Neural cell (in vitro differentiated cells): ENCODE measurements around the gene STAM2. TPM values are rescaled to one million over a fixed set of nuclear protein-coding genes. Genes with fewer than 3 reads are reported as not detected.
A peak's percentile ranks its signal among the peaks of the same experiment; 100 is the strongest.
"Not testable (repeated sequence)": the region's sequence is repeated elsewhere in the genome, so short reads cannot be mapped to it uniquely, and the experiment has no call there.

Experiments used
- H2AFZ ChIP-seq: fragments of 200-600, 300-800 bp; sonication (generic), shearing (Covaris generic); 2 replicates; pipeline ENCODE4 v1.6.0; 2014; ENCODE audit warnings: low read depth, mild to moderate bottlenecking, antibody characterized with exemption, low read length, moderate library complexity
- H3F3A ChIP-seq: fragments of 200-600 bp; shearing (Covaris generic); 2 replicates; pipeline ENCODE4 v1.6.1; 2016; ENCODE audit warnings: mild to moderate bottlenecking, moderate library complexity, mixed read lengths, antibody characterized with exemption, low read length; ENCODE audit not compliant: insufficient read depth, poor library complexity, severe bottlenecking
- H3K27ac ChIP-seq: fragments of 200-600, 300-800 bp; sonication (generic), shearing (Covaris generic); 2 replicates; pipeline ENCODE4 v1.5.1; 2014; ENCODE audit warnings: mild to moderate bottlenecking, low read length, moderate library complexity
- H3K27me3 ChIP-seq: fragments of 300-800, 200-600 bp; sonication (generic), shearing (Covaris generic); 2 replicates; pipeline ENCODE4 v1.6.0; 2014; ENCODE audit warnings: mild to moderate bottlenecking, low read depth, low read length, moderate library complexity; ENCODE audit not compliant: insufficient read depth
- H3K36me3 ChIP-seq: fragments of 300-800, 200-600 bp; sonication (generic), shearing (Covaris generic); 2 replicates; pipeline ENCODE4 v1.5.1; 2014; ENCODE audit warnings: mild to moderate bottlenecking, antibody characterized with exemption, low read length, moderate library complexity; ENCODE audit not compliant: insufficient read depth
- H3K4me2 ChIP-seq: fragments of 300-800, 200-600 bp; sonication (generic), shearing (Covaris generic); 2 replicates; pipeline ENCODE4 v1.6.0; 2014; ENCODE audit warnings: mild to moderate bottlenecking, low read length
- H3K4me3 ChIP-seq: fragments of 300-800, 200-600 bp; sonication (generic), shearing (Covaris generic); 2 replicates; pipeline ENCODE4 v1.5.1; 2014; ENCODE audit warnings: mild to moderate bottlenecking, low read length, moderate library complexity
- H3K79me2 ChIP-seq: fragments of 200-600 bp; shearing (Covaris generic); replicated peaks from 2 replicates; pipeline ENCODE4 v1.6.0; 2014; ENCODE audit warnings: mild to moderate bottlenecking, low read length, moderate library complexity; ENCODE audit not compliant: insufficient read depth
- H3K9ac ChIP-seq: fragments of 300-800, 200-600 bp; sonication (generic), shearing (Covaris generic); 2 replicates; pipeline ENCODE4 v1.6.1; 2016; ENCODE audit warnings: mild to moderate bottlenecking, low read length, mixed read lengths
- H3K9me2 ChIP-seq: fragments of 200-600 bp; shearing (Covaris generic); 2 replicates; pipeline ENCODE4 v1.6.1; 2016; ENCODE audit warnings: mild to moderate bottlenecking, low read length, mixed read lengths; ENCODE audit not compliant: insufficient read depth
- H3K9me3 ChIP-seq: fragments of 200-600, 300-800 bp; sonication (generic), shearing (Covaris generic); 2 replicates; pipeline ENCODE4 v1.6.1; 2016; ENCODE audit warnings: mild to moderate bottlenecking, mixed run types, low read length, moderate library complexity, mixed read lengths
- H4K20me1 ChIP-seq: fragments of 200-600 bp; shearing (Covaris generic); 2 replicates; pipeline ENCODE4 v1.6.1; 2016; ENCODE audit warnings: mild to moderate bottlenecking, mixed run types; ENCODE audit not compliant: insufficient read depth
- CTCF ChIP-seq: fragments of 450-650 bp; IDR thresholded peaks from 2 replicates; pipeline ENCODE4 v1.5.1; 2014; ENCODE audit warnings: antibody characterized with exemption, mild to moderate bottlenecking, moderate library complexity; ENCODE audit not compliant: poor library complexity, severe bottlenecking
- EP300 ChIP-seq: fragments of 450-650 bp; conservative IDR thresholded peaks from 2 replicates; pipeline ENCODE4 v1.6.1; 2014; ENCODE audit warnings: antibody characterized with exemption, mild to moderate bottlenecking, moderate library complexity; ENCODE audit not compliant: poor library complexity, severe bottlenecking
- EZH2 ChIP-seq: fragments of 200-600, 300-800 bp; shearing (Covaris generic), sonication (generic); IDR thresholded peaks from 2 replicates; pipeline ENCODE4 v1.6.1; 2014; ENCODE audit warnings: antibody characterized with exemption, low read length, borderline replicate concordance, mild to moderate bottlenecking; ENCODE audit not compliant: insufficient read depth, poor library complexity, severe bottlenecking
- MXI1 ChIP-seq: fragments of 450-650 bp; conservative IDR thresholded peaks from 2 replicates; pipeline ENCODE4 v1.6.1; 2014; ENCODE audit warnings: antibody characterized with exemption, mild to moderate bottlenecking; ENCODE audit not compliant: poor library complexity, severe bottlenecking
- POLR2AphosphoS5 ChIP-seq: IDR thresholded peaks from 2 replicates; pipeline ENCODE4 v1.6.1; 2012
- RAD21 ChIP-seq: fragments of 450-650 bp; conservative IDR thresholded peaks from 2 replicates; pipeline ENCODE4 v1.6.1; 2014; ENCODE audit warnings: antibody characterized with exemption, mild to moderate bottlenecking, moderate library complexity
- REST ChIP-seq: IDR thresholded peaks from 2 replicates; pipeline ENCODE4 v1.6.1; 2012; ENCODE audit warnings: borderline replicate concordance
- SMC3 ChIP-seq: fragments of 450-650 bp; conservative IDR thresholded peaks from 2 replicates; pipeline ENCODE4 v1.6.1; 2014; ENCODE audit warnings: antibody characterized with exemption, mild to moderate bottlenecking, moderate library complexity; ENCODE audit not compliant: poor library complexity
- TAF1 ChIP-seq: IDR thresholded peaks from 2 replicates; pipeline ENCODE4 v1.6.1; 2012; ENCODE audit warnings: low read depth
- polyA plus RNA-seq: library from polyadenylated mRNA; depleted of rRNA; stranded (reverse); fragments of >200 nt; gene quantifications from 2 replicates; pipeline ENCODE4 v1.2.3, GENCODE V29; 2014

The STAM2 gene
- polyA plus RNA-seq, 1 donor from 2014 or later = 47.5 TPM

- no peaks in the 10 kb centered on the region for H3F3A ChIP-seq
- peak overlapping the region; percentile 92 for H3K27ac ChIP-seq
- no peak overlapping the region for H2AFZ ChIP-seq
- H3K4me2 ChIP-seq = peak overlapping the region; percentile 22
- H3K4me3 ChIP-seq = peak overlapping the region; percentile 87
- peaks cover 24% of the 10 kb centered on the region for H3K79me2 ChIP-seq
- no peaks in the 10 kb centered on the region for H3K9me3 ChIP-seq
- H3K9me2 ChIP-seq = no peaks in the 10 kb centered on the region
- no peaks in the 10 kb centered on the region for H3K36me3 ChIP-seq
- H3K9ac ChIP-seq = peak overlapping the region; percentile 93
- no peaks in the 10 kb centered on the region for H3K27me3 ChIP-seq
- no peaks in the 10 kb centered on the region for H4K20me1 ChIP-seq
- TF ChIP-seq EP300 = no peak
- no peak for TF ChIP-seq EZH2
- TF ChIP-seq TAF1 = no peak
- no peak for TF ChIP-seq SMC3
- no peak for TF ChIP-seq CTCF
These were observed 989 bp downstream of the STAM2 start for GRCh38 chr2:152174574-152174973.

GRCh38 chr2:152173831-152174230 lies 1.7 kb downstream of the STAM2 start:
- H3K4me3 ChIP-seq = peak overlapping the region; percentile 87
- peak overlapping the region; percentile 22 for H3K4me2 ChIP-seq
- no peak overlapping the region for H3K27ac ChIP-seq

GRCh38 chr2:152172201-152172785 lies 3.3 kb downstream of the STAM2 start:
- H3K79me2 ChIP-seq = peaks cover 36% of the 10 kb centered on the region
- H3K36me3 ChIP-seq, H2AFZ ChIP-seq, H3K9me2 ChIP-seq, H3K9me3 ChIP-seq, H4K20me1 ChIP-seq, H3K27ac ChIP-seq, H3F3A ChIP-seq, H3K9ac ChIP-seq, H3K4me3 ChIP-seq, H3K4me2 ChIP-seq, H3K27me3 ChIP-seq: not testable (repeated sequence)

More at GRCh38 chr2:152173831-152174230, 1.7 kb downstream of the STAM2 start:
- Histone ChIP-seq H3K79me2 (peaks cover 25% of the 10 kb centered on the region), H3K9ac (no peak overlapping the region), H3K9me2 (no peaks in the 10 kb centered on the region), H2AFZ (no peak overlapping the region), H4K20me1 (no peaks in the 10 kb centered on the region), H3K27me3 (no peaks in the 10 kb centered on the region), H3K9me3 (no peaks in the 10 kb centered on the region), H3F3A (no peaks in the 10 kb centered on the region), H3K36me3 (no peaks in the 10 kb centered on the region)
- no peak for TF ChIP-seq TAF1
- no peak for TF ChIP-seq POLR2AphosphoS5
- TF ChIP-seq RAD21 = no peak
- TF ChIP-seq MXI1 = no peak
- TF ChIP-seq REST = no peak
- no peak for TF ChIP-seq EZH2
- no peak for TF ChIP-seq CTCF
- TF ChIP-seq EP300 = no peak
- TF ChIP-seq SMC3 = no peak
